Stimulated activated naive CD8-positive, alpha-beta T cell treated with anti-CD3 and anti-CD28 coated beads, Interleukin-15, Interleukin-2, amounts not matched to agents 100 ng/mL and 50 ng/mL, for 24 hours (primary cell): Measurements from ENCODE around the gene TEX14.
"Not testable (repeated sequence)": the region's sequence is repeated elsewhere in the genome, so short reads cannot be mapped to it uniquely, and the experiment has no call there.

ENCODE experiments used
- H3K27ac Mint-ChIP-seq: one replicate; pipeline ENCODE4 v1.8.0; 2021; ENCODE audit warnings: mild to moderate bottlenecking, mixed read lengths
- H3K27me3 Mint-ChIP-seq: one replicate; pipeline ENCODE4 v1.8.0; 2021; ENCODE audit warnings: mixed read lengths
- H3K36me3 Mint-ChIP-seq: one replicate; pipeline ENCODE4 v1.8.0; 2021; ENCODE audit warnings: low read depth, mixed read lengths
- H3K4me1 Mint-ChIP-seq: one replicate; pipeline ENCODE4 v1.8.0; 2021; ENCODE audit warnings: low read depth, mixed read lengths
- H3K4me3 Mint-ChIP-seq: one replicate; pipeline ENCODE4 v1.8.0; 2021; ENCODE audit warnings: mild to moderate bottlenecking, mixed read lengths
- H3K9me3 Mint-ChIP-seq: one replicate; pipeline ENCODE4 v1.8.0; 2021; ENCODE audit warnings: mixed read lengths

The TEX14 gene

GRCh38 chr17:58702045-58702476, 10.2 kb upstream of the TEX14 start:
- Mint-ChIP-seq H3K27me3 (no peaks in the 10 kb centered on the region), H3K36me3 (peaks cover 41% of the 10 kb centered on the region), H3K4me3 (no peak overlapping the region), H3K9me3 (no peaks in the 10 kb centered on the region), H3K4me1 (peaks cover 8% of the 10 kb centered on the region), H3K27ac (no peak overlapping the region)

GRCh38 chr17:58699771-58700170, 7.9 kb upstream of the TEX14 start:
- Mint-ChIP-seq H3K9me3 (no peaks in the 10 kb centered on the region), H3K4me3 (no peak overlapping the region), H3K27ac (no peak overlapping the region), H3K4me1 (peaks cover 7% of the 10 kb centered on the region), H3K27me3 (no peaks in the 10 kb centered on the region), H3K36me3 (peaks cover 42% of the 10 kb centered on the region)

- H3K27me3 Mint-ChIP-seq = no peaks in the 10 kb centered on the region
- H3K9me3 Mint-ChIP-seq = no peaks in the 10 kb centered on the region
- H3K4me3 Mint-ChIP-seq = peak overlapping the region; percentile 68
- H3K27ac Mint-ChIP-seq = peak overlapping the region; percentile 45
- H3K36me3 Mint-ChIP-seq = peaks cover 36% of the 10 kb centered on the region
- peaks cover 30% of the 10 kb centered on the region for H3K4me1 Mint-ChIP-seq
These were observed 3.0 kb upstream of the TEX14 start for GRCh38 chr17:58694826-58695225.

- no peaks in the 10 kb centered on the region for H3K9me3 Mint-ChIP-seq
- H3K36me3 Mint-ChIP-seq = peaks cover 30% of the 10 kb centered on the region
- H3K27me3 Mint-ChIP-seq = no peaks in the 10 kb centered on the region
- peaks cover 30% of the 10 kb centered on the region for H3K4me1 Mint-ChIP-seq
- peak overlapping the region; percentile 93 for H3K4me3 Mint-ChIP-seq
- no peak overlapping the region for H3K27ac Mint-ChIP-seq
These were observed 2.5 kb upstream of the TEX14 start for GRCh38 chr17:58694302-58694701.

GRCh38 chr17:58693751-58694150, 1.9 kb upstream of the TEX14 start:
- Mint-ChIP-seq H3K27ac (peak overlapping the region; percentile 86), H3K9me3 (no peaks in the 10 kb centered on the region), H3K4me1 (peaks cover 30% of the 10 kb centered on the region), H3K27me3 (no peaks in the 10 kb centered on the region), H3K36me3 (peaks cover 29% of the 10 kb centered on the region), H3K4me3 (peak overlapping the region; percentile 93)

- no peaks in the 10 kb centered on the region for H3K27me3 Mint-ChIP-seq
- H3K27ac Mint-ChIP-seq = peak overlapping the region; percentile 86
- peak overlapping the region; percentile 93 for H3K4me3 Mint-ChIP-seq
- H3K4me1 Mint-ChIP-seq = peaks cover 30% of the 10 kb centered on the region
- H3K9me3 Mint-ChIP-seq = no peaks in the 10 kb centered on the region
- H3K36me3 Mint-ChIP-seq = peaks cover 29% of the 10 kb centered on the region
These were observed 1.4 kb upstream of the TEX14 start for GRCh38 chr17:58693208-58693607.

GRCh38 chr17:58692239-58693055, 602 bp upstream of the TEX14 start, which contains the start of gene RAD51C:
Gene RAD51C, plus strand, starts transcription at chr17:58692602. Its CDS starts 42 bp downstream, at chr17:58692644.
- no peaks in the 10 kb centered on the region for H3K9me3 Mint-ChIP-seq
- H3K36me3 Mint-ChIP-seq = peaks cover 29% of the 10 kb centered on the region
- peaks cover 30% of the 10 kb centered on the region for H3K4me1 Mint-ChIP-seq
- peak within 1 kb of the TSS; percentile 86 for H3K27ac Mint-ChIP-seq
- no peaks in the 10 kb centered on the region for H3K27me3 Mint-ChIP-seq
- H3K4me3 Mint-ChIP-seq = peak within 1 kb of the TSS; percentile 93

GRCh38 chr17:58690033-58690432, 1.8 kb downstream of the TEX14 start:
- H3K27me3 Mint-ChIP-seq, H3K4me3 Mint-ChIP-seq, H3K27ac Mint-ChIP-seq, H3K9me3 Mint-ChIP-seq: not testable (repeated sequence)
- Mint-ChIP-seq H3K4me1 (peaks cover 26% of the 10 kb centered on the region), H3K36me3 (peaks cover 17% of the 10 kb centered on the region)

GRCh38 chr17:58688521-58688920, 3.3 kb downstream of the TEX14 start:
- H3K4me3 Mint-ChIP-seq = no peak overlapping the region
- H3K9me3 Mint-ChIP-seq = no peaks in the 10 kb centered on the region
- H3K4me1 Mint-ChIP-seq = peaks cover 13% of the 10 kb centered on the region
- H3K36me3 Mint-ChIP-seq = peaks cover 5% of the 10 kb centered on the region
- no peak overlapping the region for H3K27ac Mint-ChIP-seq
- H3K27me3 Mint-ChIP-seq = no peaks in the 10 kb centered on the region

- no peaks in the 10 kb centered on the region for H3K27me3 Mint-ChIP-seq
- H3K4me3 Mint-ChIP-seq = no peak overlapping the region
- no peaks in the 10 kb centered on the region for H3K4me1 Mint-ChIP-seq
- no peaks in the 10 kb centered on the region for H3K36me3 Mint-ChIP-seq
- no peak overlapping the region for H3K27ac Mint-ChIP-seq
- H3K9me3 Mint-ChIP-seq = no peaks in the 10 kb centered on the region
These were observed 4.9 kb downstream of the TEX14 start for GRCh38 chr17:58686980-58687379.

GRCh38 chr17:58684462-58684861, 7.4 kb downstream of the TEX14 start:
- not testable (repeated sequence) for H3K4me1 Mint-ChIP-seq, H3K4me3 Mint-ChIP-seq, H3K36me3 Mint-ChIP-seq, H3K27me3 Mint-ChIP-seq, H3K9me3 Mint-ChIP-seq, H3K27ac Mint-ChIP-seq

- Mint-ChIP-seq H3K27me3 (no peaks in the 10 kb centered on the region), H3K4me3 (no peak overlapping the region), H3K9me3 (no peaks in the 10 kb centered on the region), H3K27ac (no peak overlapping the region), H3K4me1 (no peaks in the 10 kb centered on the region), H3K36me3 (no peaks in the 10 kb centered on the region)
These were observed 7.8 kb downstream of the TEX14 start for GRCh38 chr17:58684003-58684402.

- H3K27ac Mint-ChIP-seq = no peak overlapping the region
- H3K4me3 Mint-ChIP-seq = no peak overlapping the region
- H3K27me3 Mint-ChIP-seq = peaks cover 4% of the 10 kb centered on the region
- H3K4me1 Mint-ChIP-seq = no peaks in the 10 kb centered on the region
- H3K36me3 Mint-ChIP-seq = no peaks in the 10 kb centered on the region
- no peaks in the 10 kb centered on the region for H3K9me3 Mint-ChIP-seq
These were observed 11.8 kb downstream of the TEX14 start for GRCh38 chr17:58680038-58680369.

GRCh38 chr17:58679263-58680037, 12.4 kb downstream of the TEX14 start:
- H3K4me3 Mint-ChIP-seq = peak overlapping the region; percentile 11
- no peak overlapping the region for H3K27ac Mint-ChIP-seq
- no peaks in the 10 kb centered on the region for H3K4me1 Mint-ChIP-seq
- H3K9me3 Mint-ChIP-seq = no peaks in the 10 kb centered on the region
- peaks cover 4% of the 10 kb centered on the region for H3K27me3 Mint-ChIP-seq
- H3K36me3 Mint-ChIP-seq = no peaks in the 10 kb centered on the region

GRCh38 chr17:58678287-58678686, 13.6 kb downstream of the TEX14 start:
- H3K4me1 Mint-ChIP-seq, H3K27ac Mint-ChIP-seq, H3K27me3 Mint-ChIP-seq, H3K9me3 Mint-ChIP-seq, H3K4me3 Mint-ChIP-seq, H3K36me3 Mint-ChIP-seq: not testable (repeated sequence)
